Activated CD8-positive, alpha-beta memory T cell treated with anti-CD3 and anti-CD28 coated beads, Interleukin-2, amount 50 U/mL, for 24 hours (primary cell): ENCODE results near the gene ST7L.

Experiments
- DNase-seq: peaks from one replicate; pipeline ENCODE4 v3.0.0-alpha.2; 2020; ENCODE audit errors: extremely low read depth

The ST7L gene

DNA sequence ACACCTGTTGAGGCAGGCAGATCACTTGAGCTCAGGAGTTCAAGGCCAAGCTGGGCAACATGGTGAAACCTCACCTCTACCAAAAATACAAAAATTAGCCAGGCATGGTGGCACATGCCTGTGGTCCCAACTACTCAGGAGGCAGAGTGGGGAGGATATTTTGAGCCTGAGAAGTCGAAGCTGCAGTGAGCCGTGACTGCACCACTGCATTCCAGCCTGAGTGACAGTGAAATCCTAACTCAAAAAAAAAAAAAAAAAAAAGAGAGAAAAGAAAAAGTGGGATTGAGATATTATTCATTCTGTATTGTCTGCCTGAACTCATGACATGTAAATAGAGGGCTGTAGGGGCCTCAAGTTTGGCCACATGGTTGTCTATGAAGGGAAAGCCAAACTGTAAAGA, 72.9 kb downstream of the ST7L start:
- DNase-seq = no peak

DNA sequence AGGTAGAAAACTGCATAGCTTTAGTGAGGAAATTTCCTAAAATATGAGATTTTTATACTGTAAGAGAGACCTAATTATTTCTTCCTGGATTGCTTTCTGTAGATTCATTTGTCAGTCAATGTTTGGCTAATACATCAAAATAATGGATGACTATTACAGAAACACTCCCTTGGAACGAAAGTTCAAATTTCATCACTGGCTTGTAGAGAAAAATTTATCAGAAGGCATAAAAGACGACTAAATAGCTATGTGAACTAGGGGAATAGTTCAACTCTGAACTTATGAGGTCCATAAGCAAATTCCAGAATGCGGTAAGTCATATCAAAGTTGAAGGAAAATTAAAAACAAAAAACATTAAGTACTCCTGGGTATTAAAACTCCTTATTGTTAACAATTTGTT, 74.2 kb downstream of the ST7L start:
- no peak for DNase-seq

DNA sequence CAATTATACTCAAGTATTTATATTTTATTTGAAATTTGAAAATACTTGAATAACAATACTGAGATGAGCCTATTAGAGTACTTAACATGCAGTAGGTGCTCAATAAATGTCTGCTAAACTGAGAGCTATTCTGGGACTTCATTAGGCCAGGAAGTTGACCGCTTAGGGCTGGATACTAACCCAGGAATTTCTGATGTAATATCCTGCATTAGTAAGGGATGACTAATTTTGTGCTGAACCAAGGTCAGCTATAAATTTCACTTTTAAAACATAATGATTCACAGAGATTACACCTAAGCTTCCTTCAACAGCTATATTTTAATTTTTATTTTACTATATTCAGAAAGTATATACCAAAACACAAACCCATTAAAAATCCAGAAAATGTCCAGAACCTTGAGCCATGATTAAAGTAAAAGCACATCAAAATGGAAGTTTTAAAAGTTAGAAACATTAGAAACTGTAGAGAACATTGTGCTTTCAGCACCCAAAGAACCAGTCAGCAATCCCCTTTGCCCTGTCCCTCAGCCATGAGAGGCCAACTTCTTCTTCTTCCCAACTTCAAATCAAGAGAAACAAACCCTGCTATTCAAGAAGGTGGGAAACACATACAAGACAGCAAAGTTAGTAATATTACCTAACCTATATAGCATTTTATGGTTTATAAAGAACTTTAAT, 74.8 kb downstream of the ST7L start:
- DNase-seq = no peak

DNA sequence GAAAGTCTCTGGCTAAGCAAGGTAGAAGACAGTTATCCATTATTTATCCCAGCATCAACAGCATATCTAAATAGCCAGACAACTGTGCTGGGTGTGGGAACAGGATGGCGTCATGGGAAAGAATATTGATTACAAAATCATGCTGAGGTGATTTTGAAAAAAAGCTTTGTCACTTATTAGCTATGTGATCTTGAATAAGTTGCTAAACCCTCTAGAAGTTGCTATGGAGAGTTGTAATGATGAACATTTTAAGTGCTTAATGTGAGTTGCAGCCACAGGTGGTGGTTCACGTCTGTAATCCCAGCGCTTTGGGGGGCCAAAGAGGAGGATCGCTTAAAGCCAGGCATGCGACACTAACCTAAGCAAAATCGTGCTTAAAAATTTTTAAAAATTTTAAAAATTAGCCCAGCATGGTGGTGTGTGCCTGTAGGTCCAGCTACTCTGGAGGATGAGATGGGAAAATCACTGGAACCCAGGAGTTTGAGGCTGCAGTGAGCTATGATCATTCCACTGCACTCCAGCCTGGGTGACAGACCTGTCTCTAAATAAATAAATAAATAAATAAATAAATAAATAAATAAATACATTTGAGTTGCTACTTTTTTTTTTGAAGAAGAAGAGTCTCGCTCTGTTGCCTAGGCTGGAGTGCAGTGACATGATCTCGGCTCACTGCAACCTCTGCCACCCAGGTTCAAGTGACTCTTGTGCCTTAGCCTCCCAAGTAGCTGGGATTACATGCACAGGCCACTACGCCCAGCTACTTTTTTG, 76.6 kb downstream of the ST7L start:
- DNase-seq = no peak

DNA sequence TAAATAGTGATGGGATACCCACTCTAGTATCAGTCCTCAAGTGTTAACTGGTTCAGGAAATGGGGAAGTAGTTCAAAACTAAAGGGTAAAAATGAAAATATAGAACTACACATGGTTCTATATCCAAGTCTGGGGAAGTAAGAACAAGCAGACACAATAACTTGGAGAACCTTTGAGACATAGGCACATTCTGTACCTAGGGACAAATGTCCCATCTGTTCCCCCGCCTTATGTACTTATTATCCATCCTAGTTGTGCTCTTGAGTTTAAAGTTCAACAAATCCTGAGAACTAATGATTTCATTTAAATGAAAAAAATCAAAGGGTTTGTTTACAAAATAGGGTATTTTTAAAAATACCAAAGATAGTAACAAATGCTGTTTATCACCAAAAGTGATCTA, 77.6 kb downstream of the ST7L start:
- no peak for DNase-seq

DNA sequence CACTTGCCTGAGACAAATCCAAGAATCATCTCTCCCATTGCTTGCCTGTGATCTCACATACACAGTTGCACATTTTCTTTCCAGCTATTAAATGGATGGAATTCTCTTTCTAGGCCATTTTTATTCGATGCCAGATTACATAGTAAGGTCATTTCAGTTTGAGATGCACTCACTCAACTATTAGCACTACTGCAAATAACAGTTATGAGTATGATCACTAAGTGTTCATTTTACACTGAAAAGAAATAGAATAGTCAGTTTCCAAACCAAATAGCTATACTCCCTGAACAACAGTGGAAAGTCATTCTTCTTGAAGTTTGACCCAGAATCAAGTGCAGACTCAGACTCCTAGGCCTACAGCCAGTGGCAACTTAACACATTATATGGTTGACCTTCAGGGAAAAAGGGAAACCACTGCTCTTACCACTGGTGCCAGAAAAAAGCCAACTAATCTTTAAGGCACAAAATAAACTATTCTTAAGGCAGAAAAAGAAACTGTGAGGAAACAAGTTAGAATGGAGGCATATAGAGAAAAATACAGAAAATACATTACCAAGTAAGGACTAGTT, 78.6 kb downstream of the ST7L start:
- no peak for DNase-seq

DNA sequence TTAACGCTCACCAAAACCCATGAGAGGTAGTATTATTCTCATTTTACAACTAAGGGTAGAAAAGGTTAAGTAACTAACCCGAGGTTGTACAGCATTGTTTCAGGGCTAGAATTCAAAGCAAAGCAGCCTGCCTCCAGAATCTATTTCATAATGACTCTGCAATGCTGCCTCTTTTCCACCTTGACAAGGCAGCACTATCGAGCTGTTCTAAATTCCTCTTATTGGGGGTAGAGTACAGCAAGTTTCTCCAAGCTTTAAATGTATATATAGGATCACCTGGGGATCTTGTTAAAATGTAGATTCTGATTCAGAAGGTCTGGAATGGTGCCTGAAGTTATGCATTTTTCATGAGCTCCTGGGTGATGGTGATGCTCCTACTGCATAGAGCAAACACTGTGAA, 80.1 kb downstream of the ST7L start:
- no peak for DNase-seq

DNA sequence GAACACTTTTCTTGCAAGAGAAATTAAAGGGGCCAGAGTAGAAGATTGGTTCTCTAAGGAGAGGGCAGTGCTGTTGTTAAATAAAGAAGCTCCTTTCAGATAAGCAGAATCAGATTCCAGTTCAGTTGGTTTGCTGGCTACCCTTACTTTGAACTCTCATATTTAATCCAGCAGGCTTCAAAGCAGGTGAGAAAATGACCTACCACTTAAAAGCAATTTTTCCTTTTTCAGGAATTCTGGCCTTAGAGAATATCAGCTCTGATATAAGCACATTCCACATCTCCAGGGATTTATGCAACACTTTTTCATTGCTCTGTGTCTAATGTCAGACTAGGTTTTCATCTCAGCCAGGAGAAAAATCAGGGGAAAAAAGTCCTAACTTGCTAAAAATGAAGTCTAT, 81.5 kb downstream of the ST7L start:
- no peak for DNase-seq

DNA sequence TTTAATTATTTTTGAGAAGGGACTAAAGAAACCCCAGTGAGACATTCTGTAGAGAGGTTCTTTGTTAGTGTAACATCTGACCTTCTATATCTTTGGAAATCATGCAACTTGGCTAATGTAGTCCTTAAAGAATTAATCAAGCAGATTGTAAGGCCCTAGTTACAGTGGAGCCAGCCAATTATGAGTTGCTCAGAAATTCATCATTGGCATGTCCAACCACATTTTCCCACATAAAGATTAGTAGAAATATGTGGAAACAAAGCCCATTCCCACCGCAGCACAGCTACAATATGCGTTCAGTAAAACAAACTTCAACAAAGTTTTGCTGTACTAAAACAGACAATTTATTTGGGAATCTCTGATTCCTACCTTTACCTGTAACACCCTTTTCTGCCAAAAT, 82.4 kb downstream of the ST7L start:
- DNase-seq = no peak

DNA sequence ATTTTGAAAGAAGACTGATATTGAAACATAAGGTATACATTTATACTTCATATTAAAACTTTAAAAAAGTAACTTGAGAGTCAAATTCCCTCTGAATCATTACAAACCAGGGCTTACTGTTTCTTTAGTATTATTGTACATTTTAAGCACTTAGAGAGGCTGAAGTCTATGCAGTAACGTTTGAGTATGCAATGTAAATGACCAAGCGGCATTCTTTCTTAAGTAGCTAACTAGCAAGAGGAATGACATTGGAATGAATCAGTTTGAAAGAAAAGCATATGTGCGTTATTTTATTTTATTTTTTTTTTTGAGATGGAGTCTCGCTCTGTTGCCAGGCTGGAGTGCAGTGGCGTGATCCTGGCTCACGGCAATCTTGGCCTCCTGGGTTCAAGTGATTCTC, 85.9 kb downstream of the ST7L start:
- DNase-seq = no peak

DNA sequence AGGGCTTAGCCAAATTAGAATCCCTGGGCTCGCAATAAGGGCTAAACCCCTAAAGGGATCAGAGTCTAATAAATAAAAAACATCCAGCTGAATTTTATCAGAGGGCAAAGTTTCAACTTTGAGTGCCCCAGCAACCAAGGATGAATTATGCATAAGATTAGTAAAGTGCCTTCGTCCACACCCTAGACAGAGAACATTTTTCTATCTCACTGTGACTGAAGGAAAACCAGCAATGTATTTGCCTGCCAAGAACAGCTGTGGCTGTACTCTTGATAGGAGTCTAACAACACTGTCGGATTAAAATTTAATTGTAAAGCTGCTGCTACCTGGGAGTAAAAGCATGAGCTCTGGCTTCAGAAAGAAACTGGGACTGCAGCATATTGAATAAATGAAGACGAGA, 86.9 kb downstream of the ST7L start:
- DNase-seq = no peak

DNA sequence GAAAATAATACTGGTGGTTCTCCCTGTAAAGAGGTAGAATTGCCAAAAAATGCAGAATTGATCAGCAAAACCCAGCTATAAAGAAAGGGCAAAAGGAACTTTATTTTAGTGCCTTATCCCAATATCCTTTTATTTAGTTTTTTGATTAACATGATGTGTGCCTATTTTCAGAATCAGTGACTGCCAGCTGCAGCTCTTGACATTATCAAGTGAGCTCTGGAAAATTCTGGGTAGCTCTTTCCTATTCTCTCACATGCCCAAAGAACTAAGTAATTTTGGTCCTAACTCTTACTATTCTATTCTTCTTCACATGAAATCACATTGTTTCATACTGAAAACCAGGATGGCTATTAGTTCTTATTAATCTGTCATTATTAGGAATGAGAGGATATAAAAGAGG, 88.1 kb downstream of the ST7L start:
- DNase-seq = no peak

DNA sequence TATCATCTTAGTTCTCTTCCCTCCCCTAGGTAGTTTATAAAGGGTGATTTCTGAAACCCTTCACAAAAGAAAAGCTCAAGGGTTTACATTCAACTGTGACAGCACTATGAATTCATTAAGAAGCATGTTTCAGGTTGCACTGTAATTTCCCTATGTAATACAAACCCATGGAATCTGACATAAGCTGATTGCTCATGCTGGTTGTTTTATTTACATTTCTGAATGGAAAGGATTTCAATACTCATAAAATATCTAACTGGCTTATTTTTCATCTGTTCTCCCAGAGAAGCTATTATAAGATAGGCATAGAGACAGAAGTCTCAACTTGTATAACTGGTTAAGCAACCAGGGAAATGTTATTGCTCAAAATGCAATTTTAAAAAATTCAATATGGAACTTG, 89.6 kb downstream of the ST7L start:
- DNase-seq = no peak

DNA sequence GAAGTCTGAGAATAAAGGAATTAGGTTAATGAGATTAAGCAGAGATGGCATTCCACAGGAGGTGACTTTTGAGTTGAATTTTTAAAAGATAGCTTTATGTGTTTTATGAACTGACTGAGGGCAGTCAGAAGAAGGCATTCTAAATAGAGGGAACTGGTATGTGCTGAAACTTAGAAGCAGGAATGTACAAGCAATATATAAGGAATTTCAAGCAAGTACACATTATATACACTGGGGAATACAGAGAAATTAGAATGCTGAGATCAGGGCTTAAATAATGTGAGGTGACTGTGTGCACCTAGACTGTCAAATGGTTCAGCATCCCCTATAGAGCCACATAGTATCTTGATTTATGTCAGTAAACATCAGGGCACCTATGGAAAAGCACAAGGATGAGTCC, 90.9 kb downstream of the ST7L start:
- no peak for DNase-seq

DNA sequence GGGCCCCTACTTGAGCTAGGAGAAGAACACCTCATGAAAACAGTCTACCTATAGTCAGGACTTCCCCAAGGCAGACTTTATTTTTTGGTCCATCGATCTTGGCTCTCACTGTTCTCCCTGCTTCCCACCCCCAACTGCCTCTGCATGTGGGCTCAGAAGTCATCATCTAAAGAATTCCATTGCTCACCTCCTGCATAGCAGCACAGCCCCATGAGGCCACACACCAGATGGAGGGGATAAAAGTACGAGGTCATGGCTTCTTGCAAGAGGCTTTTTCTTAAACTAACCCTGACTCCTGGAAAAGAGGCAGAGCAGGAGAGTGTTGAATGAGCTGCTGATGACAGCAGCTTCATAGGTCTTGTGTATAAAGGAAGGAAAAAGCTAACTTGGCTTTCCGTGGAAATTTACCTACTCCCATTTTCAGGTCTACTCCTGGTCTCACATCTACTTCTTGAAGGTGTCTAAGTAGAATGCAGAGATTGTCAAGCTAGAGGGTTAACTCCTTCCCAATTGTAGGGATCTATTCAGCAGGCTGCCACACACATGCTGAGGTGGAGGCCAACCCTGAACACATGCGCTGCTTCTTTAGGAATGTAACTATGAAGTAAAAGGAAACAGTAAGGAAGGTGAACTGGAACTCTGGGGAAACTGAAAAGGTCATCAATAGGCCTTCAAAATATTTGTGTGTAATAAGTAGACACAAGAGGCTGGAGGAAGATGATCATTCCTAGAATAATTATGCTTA, 91.5 kb downstream of the ST7L start:
- no peak for DNase-seq

DNA sequence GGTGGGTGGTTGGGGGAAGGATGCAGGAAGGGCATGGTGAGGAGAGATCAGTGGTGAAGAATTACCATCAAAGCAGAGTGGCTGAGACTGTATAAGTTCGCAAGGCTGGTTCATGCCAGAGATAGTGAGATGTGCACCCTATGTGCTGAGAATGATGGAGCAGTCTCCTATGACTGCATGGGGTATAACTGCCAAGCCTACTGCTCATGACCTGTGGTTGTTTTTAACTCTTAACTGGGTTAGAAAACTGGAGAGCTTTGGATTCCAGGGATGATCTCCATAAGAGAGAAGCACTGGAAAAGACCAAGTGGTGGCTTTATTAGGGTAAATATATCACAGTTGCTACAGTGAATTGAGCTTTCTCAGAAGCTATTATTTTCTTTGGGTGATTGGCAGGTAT, 94.0 kb downstream of the ST7L start:
- DNase-seq = no peak

DNA sequence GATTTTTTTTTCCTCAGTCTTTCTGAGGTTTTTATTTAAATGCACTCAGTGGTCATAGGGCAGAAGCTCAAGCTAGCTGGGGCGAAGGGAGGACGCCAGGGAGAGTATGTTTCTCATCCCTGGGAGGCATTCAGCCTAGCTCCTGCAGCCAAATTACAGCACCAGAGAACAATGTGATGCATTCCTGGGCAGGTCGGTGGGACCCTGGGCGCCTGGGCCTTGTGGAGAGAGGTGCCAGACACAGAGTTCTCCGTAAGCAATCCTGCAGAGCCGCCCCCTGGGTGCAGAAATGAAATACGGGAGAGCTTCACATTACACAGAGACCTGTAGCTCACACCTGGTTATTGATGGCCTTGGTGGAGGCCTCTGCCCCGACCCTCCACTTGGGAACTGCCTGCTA, 94.7 kb downstream of the ST7L start:
- DNase-seq = no peak

DNA sequence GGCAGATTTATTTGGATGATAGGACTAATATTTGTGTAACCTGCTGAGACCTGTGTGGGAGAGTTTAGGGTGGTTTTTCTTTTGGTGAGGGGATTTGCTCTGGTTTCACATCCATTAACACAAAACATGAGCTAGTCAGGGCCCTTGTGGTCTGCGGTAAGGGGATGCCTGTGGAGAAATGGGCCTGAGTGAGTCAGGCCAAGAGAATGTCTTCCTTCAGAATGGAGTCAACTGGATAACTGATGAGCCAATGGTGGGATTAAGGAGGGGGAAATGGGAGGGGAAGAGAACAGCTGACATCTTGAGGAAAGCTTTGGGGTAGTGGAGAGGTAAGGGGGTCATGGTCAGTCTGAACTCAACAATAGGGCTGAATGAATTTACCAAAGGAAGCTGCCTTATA, 96.3 kb downstream of the ST7L start:
- DNase-seq = no peak

DNA sequence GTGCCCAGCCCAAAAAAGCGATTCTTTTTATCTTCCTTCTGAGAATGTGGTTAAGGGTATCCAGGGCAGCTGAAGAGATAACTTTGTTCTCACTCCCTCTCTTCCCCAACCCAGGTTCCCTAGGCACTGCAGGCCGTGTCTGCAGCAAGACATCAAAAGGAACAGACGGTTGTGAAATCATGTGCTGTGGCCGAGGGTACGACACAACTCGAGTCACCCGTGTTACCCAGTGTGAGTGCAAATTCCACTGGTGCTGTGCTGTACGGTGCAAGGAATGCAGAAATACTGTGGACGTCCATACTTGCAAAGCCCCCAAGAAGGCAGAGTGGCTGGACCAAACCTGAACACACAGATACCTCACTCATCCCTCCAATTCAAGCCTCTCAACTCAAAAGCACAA, 98.8 kb downstream of the ST7L start:
- DNase-seq = no peak

DNA sequence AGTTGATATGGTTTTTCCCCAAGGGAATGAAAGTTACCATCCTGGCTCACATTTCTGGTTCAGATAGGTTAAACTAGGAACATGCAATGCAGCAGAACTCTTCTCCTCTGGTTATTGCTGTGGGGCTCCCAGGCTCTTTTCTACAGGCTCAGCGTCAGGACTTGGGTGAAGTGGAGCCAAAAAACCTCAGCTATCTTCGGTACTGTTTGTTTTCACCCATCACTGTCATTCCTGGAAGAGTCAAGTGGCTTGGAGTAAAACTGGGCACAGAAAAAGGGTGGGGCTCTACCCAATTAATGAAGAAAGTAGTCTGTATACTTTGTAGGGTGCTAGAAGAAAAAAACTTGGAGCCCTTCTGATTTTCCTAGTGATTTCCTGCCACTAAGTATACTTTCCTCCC, 100.8 kb downstream of the ST7L start:
- no peak for DNase-seq

DNA sequence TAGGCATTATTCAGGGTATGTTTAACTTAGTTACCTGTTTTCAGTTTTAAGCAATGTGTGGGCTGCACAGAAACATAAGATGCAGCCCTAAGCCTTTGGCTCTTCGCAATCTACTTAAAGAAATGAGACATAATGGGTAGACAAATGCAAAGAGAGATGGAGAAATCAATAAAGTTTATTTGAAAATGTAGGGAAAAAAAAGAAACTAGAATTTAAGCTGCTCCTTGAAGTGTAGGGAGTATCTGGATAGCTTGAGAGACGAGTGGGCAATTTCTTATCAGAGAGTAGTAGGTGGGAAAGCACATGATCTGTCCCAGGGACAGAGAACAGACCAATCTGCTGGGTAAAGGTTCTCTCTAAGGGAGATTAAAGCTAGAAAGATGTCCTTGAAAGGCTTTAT, 101.3 kb downstream of the ST7L start:
- no peak for DNase-seq

DNA sequence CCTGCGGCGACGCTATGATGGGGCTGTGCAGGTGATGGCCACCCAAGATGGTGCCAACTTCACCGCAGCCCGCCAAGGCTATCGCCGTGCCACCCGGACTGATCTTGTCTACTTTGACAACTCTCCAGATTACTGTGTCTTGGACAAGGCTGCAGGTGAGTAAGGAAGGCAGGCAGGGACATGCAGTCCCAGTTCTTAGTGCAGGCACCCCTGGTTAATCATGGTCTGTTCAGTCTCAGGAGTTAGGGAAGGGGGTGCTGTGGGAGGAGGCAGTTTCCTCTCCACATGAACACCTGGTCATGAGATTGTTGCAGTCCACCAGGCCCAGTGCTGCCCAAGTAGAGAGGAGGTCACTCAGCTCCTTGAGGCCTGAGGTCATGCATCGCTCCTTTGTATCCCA, 101.7 kb downstream of the ST7L start:
- no peak for DNase-seq

DNA sequence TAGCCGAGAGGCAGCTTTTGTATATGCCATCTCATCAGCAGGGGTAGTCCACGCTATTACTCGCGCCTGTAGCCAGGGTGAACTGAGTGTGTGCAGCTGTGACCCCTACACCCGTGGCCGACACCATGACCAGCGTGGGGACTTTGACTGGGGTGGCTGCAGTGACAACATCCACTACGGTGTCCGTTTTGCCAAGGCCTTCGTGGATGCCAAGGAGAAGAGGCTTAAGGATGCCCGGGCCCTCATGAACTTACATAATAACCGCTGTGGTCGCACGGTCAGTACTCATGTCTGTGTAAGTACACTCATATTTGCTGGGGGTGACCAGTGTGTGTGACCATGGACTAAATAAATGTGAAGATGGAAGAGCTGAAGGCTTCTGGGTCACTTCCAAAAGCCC, 102.8 kb downstream of the ST7L start:
- DNase-seq = no peak
